ENCODE results near the gene NDUFV2. TPM values are rescaled to one million over a fixed set of nuclear protein-coding genes. Genes with fewer than 3 reads are reported as not detected.

The NDUFV2 gene
- total RNA-seq, 1 experiment from 2014 or later, result 272 TPM

GRCh38 chr18:9120796-9121195 is 18.3 kb downstream of the NDUFV2 start:
- no peaks in the 10 kb centered on the region for H3K9me2 ChIP-seq (replicated peaks; ENCODE audit: low read length)
- no peak overlapping the region for H3K9ac ChIP-seq (ENCODE audit: low read length)
- H3F3A ChIP-seq (ENCODE audit: low read length, unreplicated experiment), result peaks cover 5% of the 10 kb centered on the region
- CTCF ChIA-PET, result no interaction called here
- ATAC-seq (no peak), DNase-seq (no peak)
- no peak overlapping the region for H3K4me3 ChIP-seq (ENCODE audit: low read length)
- H3K4me1 ChIP-seq (ENCODE audit: insufficient read depth, low read length), result peaks cover 25% of the 10 kb centered on the region
- H3K36me3 ChIP-seq (ENCODE audit: low read depth, low read length), result peaks cover 56% of the 10 kb centered on the region
- H3K79me2 ChIP-seq (ENCODE audit: low read length), result peaks cover 79% of the 10 kb centered on the region
- POLR2A ChIA-PET (ENCODE audit: unreplicated experiment), result no interaction called here
- H4K20me1 ChIP-seq (ENCODE audit: low read length), result peaks cover 4% of the 10 kb centered on the region; the same call in 1 of the 2 replicates
- no peak overlapping the region for H3K4me2 ChIP-seq (ENCODE audit: low read length)
- H2AFZ ChIP-seq (ENCODE audit: low read length), result no peak overlapping the region
- no TSS peak for BruUV-seq (replicated peaks)
- H3K27me3 ChIP-seq (ENCODE audit: low read length), result no peaks in the 10 kb centered on the region
- TF ChIP-seq EZH2 (IDR thresholded peaks at IDR 0.05; ENCODE audit: low read length, unreplicated experiment) (no peak), EZH2phosphoT487 (IDR thresholded peaks at IDR 0.05; ENCODE audit: borderline replicate concordance, low read length) (no peak), CTCF (conservative IDR thresholded peaks at IDR 0.05; ENCODE audit: low read depth, low read length) (no peak)
- intact Hi-C loops (cut with micrococcal nuclease), result no loop called here
- H3K27ac ChIP-seq (ENCODE audit: low read length), result no peak overlapping the region
- H3K9me3 ChIP-seq (ENCODE audit: low read length), result no peaks in the 10 kb centered on the region

- Histone ChIP-seq H3K4me2 (ENCODE audit: low read length) (no peak overlapping the region), H2AFZ (ENCODE audit: low read length) (no peak overlapping the region), H3F3A (ENCODE audit: low read length, unreplicated experiment) (no peaks in the 10 kb centered on the region), H3K9me3 (ENCODE audit: low read length) (no peaks in the 10 kb centered on the region), H3K27ac (ENCODE audit: low read length) (no peak overlapping the region), H3K9ac (ENCODE audit: low read length) (no peak overlapping the region), H3K4me3 (ENCODE audit: low read length) (no peak overlapping the region), H3K79me2 (ENCODE audit: low read length) (peaks cover 55% of the 10 kb centered on the region), H3K27me3 (ENCODE audit: low read length) (no peaks in the 10 kb centered on the region), H3K4me1 (ENCODE audit: insufficient read depth, low read length) (peaks cover 3% of the 10 kb centered on the region; the same call in 1 of the 2 replicates), H4K20me1 (ENCODE audit: low read length) (no peaks in the 10 kb centered on the region; the same call in 1 of the 2 replicates), H3K9me2 (replicated peaks; ENCODE audit: low read length) (no peaks in the 10 kb centered on the region), H3K36me3 (ENCODE audit: low read depth, low read length) (peaks cover 72% of the 10 kb centered on the region)
- intact Hi-C loops (cut with micrococcal nuclease), result no loop called here
- no TSS peak for BruUV-seq (replicated peaks)
- CTCF ChIA-PET, result interaction anchor here (0.7 kb wide), 1 partner anchor 680 kb away, joined by 4 read pairs; no protein-coding TSS in a partner anchor
- ATAC-seq, result no peak
- POLR2A ChIA-PET (ENCODE audit: unreplicated experiment), result no interaction called here
- TF ChIP-seq EZH2 (IDR thresholded peaks at IDR 0.05; ENCODE audit: low read length, unreplicated experiment) (no peak), EZH2phosphoT487 (IDR thresholded peaks at IDR 0.05; ENCODE audit: borderline replicate concordance, low read length) (no peak)
- no peak for DNase-seq
Measured at GRCh38 chr18:9123520-9123919, 21.0 kb downstream of the NDUFV2 start.

GRCh38 chr18:9124824-9125223 is 22.3 kb downstream of the NDUFV2 start:
- no peaks in the 10 kb centered on the region for H3K9me3 ChIP-seq (ENCODE audit: low read length)
- no peaks in the 10 kb centered on the region for H3F3A ChIP-seq (ENCODE audit: low read length, unreplicated experiment)
- H3K27me3 ChIP-seq (ENCODE audit: low read length), result no peaks in the 10 kb centered on the region
- peaks cover 3% of the 10 kb centered on the region; the same call in 1 of the 2 replicates for H3K4me1 ChIP-seq (ENCODE audit: insufficient read depth, low read length)
- peaks cover 73% of the 10 kb centered on the region for H3K36me3 ChIP-seq (ENCODE audit: low read depth, low read length)
- no peak overlapping the region for H3K4me3 ChIP-seq (ENCODE audit: low read length)
- no TSS peak for BruUV-seq (replicated peaks)
- H4K20me1 ChIP-seq (ENCODE audit: low read length), result peaks cover 3% of the 10 kb centered on the region
- intact Hi-C loops (cut with micrococcal nuclease), result no loop called here
- no peak overlapping the region for H3K9ac ChIP-seq (ENCODE audit: low read length)
- no peak overlapping the region for H3K4me2 ChIP-seq (ENCODE audit: low read length)
- no peaks in the 10 kb centered on the region for H3K9me2 ChIP-seq (replicated peaks; ENCODE audit: low read length)
- DNase-seq, result peak; percentile 31
- ChIA-PET POLR2A (ENCODE audit: unreplicated experiment) (no interaction called here), CTCF (no interaction called here)
- no peak overlapping the region for H3K27ac ChIP-seq (ENCODE audit: low read length)
- ATAC-seq, result peak; percentile 46; the same call in 1 of the 2 replicates
- H2AFZ ChIP-seq (ENCODE audit: low read length), result no peak overlapping the region
- TF ChIP-seq CTCF (conservative IDR thresholded peaks at IDR 0.05; ENCODE audit: low read depth, low read length) (no peak), EZH2 (IDR thresholded peaks at IDR 0.05; ENCODE audit: low read length, unreplicated experiment) (no peak), EZH2phosphoT487 (IDR thresholded peaks at IDR 0.05; ENCODE audit: borderline replicate concordance, low read length) (no peak)
- peaks cover 42% of the 10 kb centered on the region for H3K79me2 ChIP-seq (ENCODE audit: low read length)
